ENCODE data around the gene GNAO1.

GRCh38 chr16:56295739-56296527 is 104.6 kb downstream of the GNAO1 start:
- TF ChIP-seq, protein P1, sequence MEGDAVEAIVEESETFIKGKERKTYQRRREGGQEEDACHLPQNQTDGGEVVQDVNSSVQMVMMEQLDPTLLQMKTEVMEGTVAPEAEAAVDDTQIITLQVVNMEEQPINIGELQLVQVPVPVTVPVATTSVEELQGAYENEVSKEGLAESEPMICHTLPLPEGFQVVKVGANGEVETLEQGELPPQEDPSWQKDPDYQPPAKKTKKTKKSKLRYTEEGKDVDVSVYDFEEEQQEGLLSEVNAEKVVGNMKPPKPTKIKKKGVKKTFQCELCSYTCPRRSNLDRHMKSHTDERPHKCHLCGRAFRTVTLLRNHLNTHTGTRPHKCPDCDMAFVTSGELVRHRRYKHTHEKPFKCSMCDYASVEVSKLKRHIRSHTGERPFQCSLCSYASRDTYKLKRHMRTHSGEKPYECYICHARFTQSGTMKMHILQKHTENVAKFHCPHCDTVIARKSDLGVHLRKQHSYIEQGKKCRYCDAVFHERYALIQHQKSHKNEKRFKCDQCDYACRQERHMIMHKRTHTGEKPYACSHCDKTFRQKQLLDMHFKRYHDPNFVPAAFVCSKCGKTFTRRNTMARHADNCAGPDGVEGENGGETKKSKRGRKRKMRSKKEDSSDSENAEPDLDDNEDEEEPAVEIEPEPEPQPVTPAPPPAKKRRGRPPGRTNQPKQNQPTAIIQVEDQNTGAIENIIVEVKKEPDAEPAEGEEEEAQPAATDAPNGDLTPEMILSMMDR (IDR thresholded peaks at IDR 0.05; ENCODE audit: insufficient read depth, low read length): no peak
- TF ChIP-seq SPI1 (IDR thresholded peaks at IDR 0.05; ENCODE audit: borderline replicate concordance, low read depth): no peak
- TF ChIP-seq, protein P2, sequence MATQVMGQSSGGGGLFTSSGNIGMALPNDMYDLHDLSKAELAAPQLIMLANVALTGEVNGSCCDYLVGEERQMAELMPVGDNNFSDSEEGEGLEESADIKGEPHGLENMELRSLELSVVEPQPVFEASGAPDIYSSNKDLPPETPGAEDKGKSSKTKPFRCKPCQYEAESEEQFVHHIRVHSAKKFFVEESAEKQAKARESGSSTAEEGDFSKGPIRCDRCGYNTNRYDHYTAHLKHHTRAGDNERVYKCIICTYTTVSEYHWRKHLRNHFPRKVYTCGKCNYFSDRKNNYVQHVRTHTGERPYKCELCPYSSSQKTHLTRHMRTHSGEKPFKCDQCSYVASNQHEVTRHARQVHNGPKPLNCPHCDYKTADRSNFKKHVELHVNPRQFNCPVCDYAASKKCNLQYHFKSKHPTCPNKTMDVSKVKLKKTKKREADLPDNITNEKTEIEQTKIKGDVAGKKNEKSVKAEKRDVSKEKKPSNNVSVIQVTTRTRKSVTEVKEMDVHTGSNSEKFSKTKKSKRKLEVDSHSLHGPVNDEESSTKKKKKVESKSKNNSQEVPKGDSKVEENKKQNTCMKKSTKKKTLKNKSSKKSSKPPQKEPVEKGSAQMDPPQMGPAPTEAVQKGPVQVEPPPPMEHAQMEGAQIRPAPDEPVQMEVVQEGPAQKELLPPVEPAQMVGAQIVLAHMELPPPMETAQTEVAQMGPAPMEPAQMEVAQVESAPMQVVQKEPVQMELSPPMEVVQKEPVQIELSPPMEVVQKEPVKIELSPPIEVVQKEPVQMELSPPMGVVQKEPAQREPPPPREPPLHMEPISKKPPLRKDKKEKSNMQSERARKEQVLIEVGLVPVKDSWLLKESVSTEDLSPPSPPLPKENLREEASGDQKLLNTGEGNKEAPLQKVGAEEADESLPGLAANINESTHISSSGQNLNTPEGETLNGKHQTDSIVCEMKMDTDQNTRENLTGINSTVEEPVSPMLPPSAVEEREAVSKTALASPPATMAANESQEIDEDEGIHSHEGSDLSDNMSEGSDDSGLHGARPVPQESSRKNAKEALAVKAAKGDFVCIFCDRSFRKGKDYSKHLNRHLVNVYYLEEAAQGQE (IDR thresholded peaks at IDR 0.05; ENCODE audit: insufficient replicate concordance, low read depth): no peak
